Caki2 (cell line): Measurements from ENCODE around the gene SNAPC4. TPM values are rescaled to one million over a fixed set of nuclear protein-coding genes. Genes with fewer than 3 reads are reported as not detected.
"Not testable (repeated sequence)": the region's sequence is repeated elsewhere in the genome, so short reads cannot be mapped to it uniquely, and the experiment has no call there.

Experiments
- DNase-seq: peaks from one replicate; pipeline ENCODE4 v3.0.0-alpha.2; 2015; ENCODE audit warnings: low read depth
- in situ Hi-C: cut with HindIII; loops from 2 replicates; pipeline ENCODE4 v1.10.0; 2016; ENCODE audit warnings: low sequenced_read_pairs, low pct_unique_long_range_greater_than_20kb, mixed read lengths
- total RNA-seq: library from RNA; depleted of rRNA; stranded (reverse); fragments of >200 nt; shearing (Covaris generic); gene quantifications from 2 replicates; pipeline ENCODE4 v1.2.3, GENCODE V29; 2014; ENCODE audit warnings: low replicate concordance

The SNAPC4 gene
- total RNA-seq, 1 experiment from 2014 or later: 5.6 TPM

- no peak for DNase-seq
These were observed 34.0 kb upstream of the SNAPC4 start for GRCh38 chr9:136433849-136434579.

GRCh38 chr9:136433043-136433715, 33.2 kb upstream of the SNAPC4 start:
- no peak for DNase-seq

More at GRCh38 chr9:136433849-136434579, 34.0 kb upstream of the SNAPC4 start:
- in situ Hi-C loops: no loop called here

GRCh38 chr9:136432591-136432990, 32.6 kb upstream of the SNAPC4 start:
- in situ Hi-C loops: no loop called here
- no peak for DNase-seq

More at GRCh38 chr9:136433043-136433715, 33.2 kb upstream of the SNAPC4 start:
- in situ Hi-C loops: no loop called here

DNA sequence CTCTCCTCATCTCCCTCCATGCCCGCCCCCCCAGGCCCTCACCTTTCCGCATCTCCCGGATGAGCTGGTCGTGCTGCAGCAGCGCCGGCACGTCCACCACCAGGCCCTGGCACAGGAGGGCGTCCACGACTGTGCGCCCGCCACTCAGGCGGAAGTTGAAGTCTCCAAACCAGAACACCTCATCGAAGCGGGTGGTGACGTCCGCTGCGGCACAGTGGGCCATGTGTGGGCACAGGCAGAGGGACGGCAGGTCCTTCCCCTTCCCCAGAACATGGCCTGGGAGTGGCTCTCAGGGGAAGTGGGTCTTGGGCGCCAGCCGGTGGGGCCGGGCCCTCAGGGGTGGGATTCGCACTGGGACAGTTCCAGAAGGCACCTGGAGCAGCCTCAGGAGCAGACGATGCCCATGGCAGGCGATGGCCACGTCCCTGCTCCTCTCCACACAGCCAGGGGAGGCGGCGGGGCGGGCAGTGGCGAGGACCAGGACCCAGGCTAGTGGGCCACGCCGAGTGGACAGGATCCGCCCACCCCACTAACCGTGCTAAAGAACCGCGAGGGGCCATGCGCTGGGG, 31.9 kb upstream of the SNAPC4 start:
- in situ Hi-C loops: no loop called here
- DNase-seq: no peak

- in situ Hi-C loops: no loop called here
- no peak for DNase-seq
These were observed 30.7 kb upstream of the SNAPC4 start for GRCh38 chr9:136430588-136431234.

DNA sequence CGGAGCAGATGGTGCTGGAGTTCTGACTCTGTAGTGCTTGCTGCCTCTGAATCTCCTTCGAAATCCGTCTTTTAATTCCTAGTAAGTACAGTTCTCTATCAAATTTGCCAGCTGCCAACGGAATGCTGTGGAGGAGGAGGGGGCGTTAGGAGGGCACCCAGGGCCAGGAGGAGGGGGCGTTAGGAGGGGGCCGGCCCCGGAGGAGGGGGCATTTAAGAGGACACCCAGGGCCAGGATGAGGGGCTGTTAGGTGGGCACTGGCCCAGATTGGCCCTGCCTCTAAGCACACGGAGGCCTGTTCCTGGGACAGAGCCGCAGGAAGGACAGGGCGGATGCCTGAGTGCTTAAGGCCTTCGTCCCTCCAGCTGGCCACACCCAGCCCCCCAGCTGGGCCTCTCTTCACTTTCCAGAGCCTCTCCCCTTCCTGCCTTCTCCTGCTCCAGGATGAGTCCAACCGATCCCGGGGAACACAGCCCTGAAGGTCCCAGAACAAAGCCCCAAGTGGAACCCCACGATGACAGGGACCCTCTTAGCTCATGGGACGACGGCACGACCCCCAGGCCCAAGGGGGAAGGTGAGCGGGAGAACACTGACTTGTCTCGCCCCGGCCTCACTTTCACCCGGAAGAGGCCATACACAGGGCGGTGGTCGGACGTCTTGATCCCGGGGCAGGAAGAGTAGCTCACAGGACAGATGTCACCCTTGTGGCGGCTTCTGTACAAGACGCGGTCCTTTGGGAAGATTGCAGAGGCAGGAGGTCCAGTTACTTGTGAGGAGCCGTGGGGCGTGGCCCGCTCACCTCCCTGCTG, 29.9 kb upstream of the SNAPC4 start:
- DNase-seq: no peak
- in situ Hi-C loops: no loop called here

GRCh38 chr9:136429075-136429628, 29.2 kb upstream of the SNAPC4 start:
- in situ Hi-C loops: no loop called here

GRCh38 chr9:136426787-136427186, 26.8 kb upstream of the SNAPC4 start:
- in situ Hi-C loops: no loop called here
- no peak for DNase-seq

More at GRCh38 chr9:136429075-136429628, 29.2 kb upstream of the SNAPC4 start:
- no peak for DNase-seq

- in situ Hi-C loops, DNase-seq: not testable (repeated sequence)
These were observed 25.4 kb upstream of the SNAPC4 start for GRCh38 chr9:136425367-136425766.

DNA sequence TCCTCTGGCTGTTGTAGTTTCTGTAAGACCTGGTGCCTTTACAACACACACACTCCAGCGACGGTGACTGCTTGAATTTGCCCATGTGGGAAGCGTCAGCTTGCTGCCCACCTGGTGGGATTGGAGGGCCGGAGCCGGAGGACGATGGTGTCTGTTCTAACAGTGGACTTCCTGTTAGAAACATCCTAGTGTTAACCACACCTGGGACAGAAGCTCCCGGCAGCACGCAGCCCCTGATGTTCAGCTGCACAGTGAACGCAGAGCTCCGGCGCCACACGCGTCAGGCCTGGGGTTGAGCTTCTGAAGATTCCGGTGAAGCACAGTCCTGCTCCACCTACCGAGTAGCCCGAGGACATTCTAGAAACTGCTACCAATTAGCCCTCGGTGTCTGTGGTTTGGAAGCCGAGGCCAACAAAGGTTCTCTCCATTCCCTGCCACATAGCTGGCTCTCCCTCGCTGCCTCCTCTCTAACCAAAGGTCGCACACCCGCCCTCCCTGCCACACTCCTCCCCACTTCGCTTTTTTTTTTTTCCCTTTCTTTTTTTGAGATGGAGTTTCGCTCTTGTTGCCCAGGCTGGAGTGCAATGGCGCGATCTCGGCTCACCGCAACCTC, 24.9 kb upstream of the SNAPC4 start:
- in situ Hi-C loops: no loop called here
- no peak for DNase-seq

- DNase-seq: no peak
- in situ Hi-C loops: no loop called here
These were observed 23.6 kb upstream of the SNAPC4 start for GRCh38 chr9:136423432-136424146.

DNA sequence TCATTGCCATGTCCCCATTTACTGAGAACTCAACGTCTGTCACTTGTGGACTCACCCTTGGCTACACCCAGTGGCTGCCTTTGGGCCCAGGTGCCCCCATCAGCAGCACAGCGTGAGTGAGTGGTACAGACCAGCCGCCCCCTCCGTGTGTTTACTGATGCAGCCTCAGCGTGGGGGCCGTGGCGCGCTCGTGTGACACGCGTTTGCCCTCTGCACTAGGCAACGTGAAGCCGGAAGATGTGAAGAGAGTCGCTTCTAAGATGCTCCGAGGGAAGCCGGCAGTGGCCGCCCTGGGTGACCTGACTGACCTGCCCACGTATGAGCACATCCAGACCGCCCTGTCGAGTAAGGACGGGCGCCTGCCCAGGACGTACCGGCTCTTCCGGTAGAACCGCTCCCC, 22.9 kb upstream of the SNAPC4 start:
- in situ Hi-C loops: no loop called here
- DNase-seq: no peak

GRCh38 chr9:136421791-136422190, 21.8 kb upstream of the SNAPC4 start:
- in situ Hi-C loops: no loop called here
- no peak for DNase-seq

DNA sequence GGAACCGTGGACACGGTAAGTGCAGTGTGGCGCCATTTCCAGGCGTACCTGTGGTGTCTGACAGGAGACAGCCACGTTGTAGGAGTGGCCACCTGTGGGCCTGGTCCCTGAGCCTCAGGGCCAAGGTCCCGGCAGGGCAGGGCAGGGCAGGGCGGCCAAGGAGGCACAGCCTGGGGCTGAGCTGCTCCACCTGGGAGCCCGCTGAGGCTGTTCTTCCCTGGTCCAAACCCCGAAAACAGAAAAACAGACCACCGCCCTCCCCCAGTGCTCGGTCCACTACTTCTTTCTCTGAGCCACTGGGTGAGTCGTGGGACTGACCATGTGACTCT, 19.1 kb upstream of the SNAPC4 start:
- in situ Hi-C loops: no loop called here
- DNase-seq: no peak

DNA sequence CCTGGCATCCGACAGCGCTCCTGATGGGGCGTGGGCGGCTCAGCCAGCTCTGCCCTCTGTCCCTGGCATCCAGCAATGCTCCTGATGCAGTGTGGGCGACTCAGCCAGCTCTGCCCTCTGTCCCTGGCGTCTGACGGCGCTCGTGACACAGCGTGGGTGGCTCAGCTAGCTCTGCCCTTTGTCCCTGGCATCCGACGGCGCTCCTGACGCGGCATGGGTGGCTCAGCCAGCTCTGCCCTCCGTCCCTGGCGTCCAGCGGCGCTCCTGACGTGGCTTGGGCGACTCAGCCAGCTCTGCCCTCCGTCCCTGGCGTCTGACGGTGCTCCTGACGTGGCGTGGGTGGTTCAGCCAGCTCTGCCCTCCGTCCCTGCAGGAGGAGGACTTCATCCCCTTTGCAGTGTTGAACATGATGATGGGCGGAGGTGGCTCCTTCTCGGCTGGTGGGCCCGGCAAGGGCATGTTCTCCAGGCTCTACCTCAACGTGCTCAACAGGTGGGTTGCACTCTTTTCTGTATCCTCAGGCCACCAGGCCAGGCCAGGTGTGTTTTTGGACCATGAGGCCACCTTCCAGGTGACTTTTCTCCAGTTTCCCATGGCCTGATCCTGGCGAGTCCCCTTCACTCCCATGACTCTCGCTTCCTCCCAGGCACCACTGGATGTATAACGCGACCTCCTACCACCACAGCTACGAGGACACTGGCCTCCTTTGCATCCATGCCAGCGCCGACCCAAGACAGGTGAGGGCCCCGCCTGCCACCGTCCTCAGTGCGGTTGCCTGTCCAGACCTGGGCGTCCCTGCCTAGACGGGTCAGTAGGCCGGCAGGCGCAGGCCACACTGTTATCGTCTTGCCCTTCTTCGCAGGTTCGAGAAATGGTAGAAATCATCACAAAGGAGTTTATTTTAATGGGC, 18.5 kb upstream of the SNAPC4 start:
- DNase-seq: no peak
- in situ Hi-C loops: no loop called here

DNA sequence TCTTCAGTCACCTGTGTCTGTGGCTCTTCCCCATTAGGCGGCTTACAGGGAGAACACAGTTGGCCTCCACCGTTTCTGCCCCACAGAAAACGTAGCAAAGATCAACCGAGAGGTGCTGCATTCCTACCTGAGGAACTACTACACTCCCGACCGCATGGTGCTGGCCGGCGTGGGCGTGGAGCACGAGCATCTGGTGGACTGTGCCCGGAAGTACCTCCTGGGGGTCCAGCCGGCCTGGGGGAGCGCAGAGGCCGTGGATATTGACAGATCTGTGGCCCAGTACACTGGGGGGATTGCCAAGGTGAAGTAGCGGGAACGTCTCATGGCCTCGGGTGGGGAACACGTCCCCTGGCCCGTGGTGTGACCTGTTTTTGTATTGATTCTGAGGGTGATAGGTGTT, 16.9 kb upstream of the SNAPC4 start:
- in situ Hi-C loops: no loop called here
- no peak for DNase-seq
